GM19099 (cell line): ENCODE data around the gene SERPINE3.

Experiments used
- POLR2A ChIP-seq: IDR thresholded peaks from 3 replicates; pipeline ENCODE4 v1.6.1; 2011; ENCODE audit warnings: low read depth; ENCODE audit not compliant: insufficient read length; ENCODE audit errors: extremely low read depth

Gene SERPINE3

GRCh38 chr13:51339354-51339753 is at the start of gene SERPINE3:
SERPINE3 (plus strand) TSS chr13:51339691; CDS start chr13:51341092, 1,401 bp downstream.
- TF ChIP-seq POLR2A = no peak

- TF ChIP-seq POLR2A = no peak
Measured at GRCh38 chr13:51291341-51291740, 48.1 kb upstream of the SERPINE3 start.

- no peak for TF ChIP-seq POLR2A
Measured at GRCh38 chr13:51292000-51292565, 47.4 kb upstream of the SERPINE3 start.

DNA sequence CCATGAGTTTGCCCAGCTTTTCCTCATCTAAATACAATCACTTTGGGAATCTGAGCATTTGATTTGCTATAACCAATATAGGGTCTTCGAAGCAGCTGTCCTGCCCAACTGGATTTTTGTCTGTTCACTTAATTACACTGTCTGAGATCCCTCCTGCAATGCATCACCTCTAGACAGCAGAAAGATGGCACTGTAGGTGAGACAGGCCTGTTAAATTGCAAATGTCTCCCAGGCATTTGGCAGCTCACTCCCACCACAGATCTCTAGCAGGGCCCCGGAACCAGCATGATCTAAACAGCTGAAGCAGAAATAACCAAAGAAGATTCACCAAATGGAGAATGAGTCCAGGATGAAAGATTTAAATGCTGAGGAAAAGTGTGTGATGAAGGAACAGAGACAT is 41.9 kb upstream of the SERPINE3 start:
- TF ChIP-seq POLR2A = no peak

DNA sequence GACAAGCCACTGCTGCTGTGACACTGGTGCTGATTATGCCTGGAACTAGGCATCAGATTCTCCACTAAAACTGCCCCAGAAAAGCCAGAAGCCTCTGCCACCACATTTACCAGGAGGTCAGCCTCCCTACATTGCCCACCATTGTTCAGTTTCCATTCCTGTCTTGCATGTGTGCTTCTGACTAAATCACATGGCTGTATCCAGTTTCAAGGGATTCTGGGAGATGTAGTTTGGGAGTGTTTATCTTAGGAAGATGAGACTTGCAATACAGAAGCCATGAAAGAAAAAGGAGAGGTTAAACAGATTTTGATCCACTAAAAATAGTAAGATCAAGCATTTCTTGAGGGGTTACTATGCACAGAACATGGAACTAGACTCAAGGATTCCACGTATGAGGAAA is 40.7 kb upstream of the SERPINE3 start:
- no peak for TF ChIP-seq POLR2A

- no peak for TF ChIP-seq POLR2A
Measured at GRCh38 chr13:51303063-51303552, 36.4 kb upstream of the SERPINE3 start.

- TF ChIP-seq POLR2A = no peak
Measured at GRCh38 chr13:51303882-51304281, 35.6 kb upstream of the SERPINE3 start.

GRCh38 chr13:51305271-51305967 is 34.1 kb upstream of the SERPINE3 start:
- TF ChIP-seq POLR2A = no peak

DNA sequence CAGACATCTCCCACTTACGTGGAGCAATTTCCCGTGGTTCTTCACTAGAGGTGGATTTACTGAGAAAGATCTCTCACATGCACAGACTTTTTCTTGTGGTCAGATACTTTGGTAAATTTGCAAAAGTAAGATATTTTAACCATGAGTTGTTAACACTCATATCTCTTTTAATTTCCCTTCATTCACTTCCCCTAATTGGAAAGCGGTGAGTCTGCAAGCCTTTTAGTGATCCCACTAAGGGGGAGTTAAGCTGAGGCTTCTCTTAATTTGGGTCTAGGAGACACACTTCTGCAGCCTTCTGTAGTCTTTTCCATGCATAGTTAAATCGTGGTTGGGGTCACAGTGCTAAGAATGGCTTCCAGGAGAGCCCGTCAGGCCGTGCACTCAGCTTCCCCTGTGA is 30.7 kb upstream of the SERPINE3 start:
- no peak for TF ChIP-seq POLR2A

- no peak for TF ChIP-seq POLR2A
Measured at GRCh38 chr13:51311231-51311630, 28.3 kb upstream of the SERPINE3 start.

- no peak for TF ChIP-seq POLR2A
Measured at GRCh38 chr13:51311957-51312520, 27.5 kb upstream of the SERPINE3 start.

DNA sequence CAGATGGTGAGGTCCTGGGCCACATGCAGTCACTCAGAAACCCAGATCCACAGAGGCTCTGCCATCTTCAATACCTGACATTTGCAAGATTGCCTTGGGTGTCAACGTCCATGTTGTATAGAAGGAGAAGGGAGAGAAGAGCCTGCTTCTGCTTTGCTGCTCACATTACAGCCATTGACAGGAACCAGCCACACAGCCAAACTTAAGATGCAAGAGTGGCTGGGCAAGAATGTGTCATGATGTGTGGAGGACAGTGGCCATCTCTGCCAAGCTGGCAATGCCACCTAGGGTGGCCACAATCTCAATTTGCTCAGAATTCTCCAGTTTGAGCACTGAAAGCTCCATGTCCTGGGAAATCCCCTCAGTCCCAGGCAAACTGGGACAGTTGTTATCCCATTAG is 25.9 kb upstream of the SERPINE3 start:
- TF ChIP-seq POLR2A = no peak

- TF ChIP-seq POLR2A = no peak
Measured at GRCh38 chr13:51317262-51317661, 22.2 kb upstream of the SERPINE3 start.

DNA sequence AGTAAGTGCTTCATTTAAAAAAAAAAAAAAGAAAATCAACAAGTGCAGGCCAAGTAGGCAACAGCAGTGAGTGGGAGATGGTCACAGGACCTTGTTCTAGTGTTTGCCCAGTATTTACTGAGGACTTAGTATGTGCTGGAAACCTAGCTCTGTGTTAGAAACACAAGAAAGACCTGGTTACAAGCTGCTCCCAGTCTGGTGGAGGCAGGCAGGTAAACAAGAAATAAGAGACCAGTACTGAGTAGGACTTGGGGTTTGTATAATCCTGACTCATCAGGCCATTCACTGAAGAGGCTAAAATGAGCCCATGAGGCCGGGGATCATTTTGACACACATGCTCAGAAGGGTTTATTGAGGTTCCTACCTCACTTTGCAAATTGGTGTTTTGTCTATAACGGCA is 21.5 kb upstream of the SERPINE3 start:
- no peak for TF ChIP-seq POLR2A

- no peak for TF ChIP-seq POLR2A
Measured at GRCh38 chr13:51318876-51319275, 20.6 kb upstream of the SERPINE3 start.

GRCh38 chr13:51321836-51322235 is 17.7 kb upstream of the SERPINE3 start:
- TF ChIP-seq POLR2A = no peak
